ENCODE data around the gene EXOC3L2.

GRCh38 chr19:45264781-45265317, 19.6 kb upstream of the EXOC3L2 start:
- no peak for TF ChIP-seq CTCF (IDR thresholded peaks at IDR 0.05)
- no peak for TF ChIP-seq SIN3A (IDR thresholded peaks at IDR 0.05; ENCODE audit: borderline replicate concordance, insufficient read depth, low read depth, low read length)

Data from Panc1 (cell line).